Left lung (tissue), 10 donors: ENCODE results near the gene TLX3. TPM values are rescaled to one million over a fixed set of nuclear protein-coding genes. Genes with fewer than 3 reads are reported as not detected.

Experiments used
- ATAC-seq: fragments of 200-7000 bp; cut with Tn5 transposase; one replicate; pipeline ENCODE4 v1.9.1; 2020; ENCODE audit warnings: moderate library complexity
- DNase-seq, 4 donors: peaks; one replicate each; pipeline ENCODE4 v3.0.0-alpha.2; 2013 to 2020
- H3K27ac ChIP-seq, 2 donors: fragments of 200-600 bp; sonication (generic) in 1 of 2; one replicate each; pipeline versions ENCODE4 v1.5.0 to v1.8.0; 2020 to 2021
- H3K27me3 ChIP-seq, 2 donors: fragments of 200-600 bp; sonication (generic) in 1 of 2; one replicate each; pipeline versions ENCODE4 v1.5.0 to v1.8.0; 2020 to 2021
- H3K36me3 ChIP-seq, 2 donors: fragments of 200-600 bp; sonication (generic) in 1 of 2; one replicate each; pipeline versions ENCODE4 v1.5.0 to v1.8.0; 2020 to 2021
- H3K4me1 ChIP-seq, 2 donors: fragments of 200-600 bp; one replicate each; pipeline ENCODE4 v1.8.0; 2021
- H3K4me3 ChIP-seq, 2 donors: fragments of 200-600 bp; sonication (generic) in 1 of 2; one replicate each; pipeline versions ENCODE4 v1.5.0 to v1.8.0; 2020 to 2021; ENCODE audit warnings: mild to moderate bottlenecking in 1 of 2
- H3K9me3 ChIP-seq, 2 donors: fragments of 200-600 bp; sonication (generic) in 1 of 2; one replicate each; pipeline versions ENCODE4 v1.5.0 to v1.8.0; 2020 to 2021
- intact Hi-C, 2 donors: fragments of 100-400 bp; cut with DNase I; formaldehyde crosslinking; loops; one replicate each; pipeline versions ENCODE4 v1.11.2 to v1.14.2; 2022
- polyA plus RNA-seq, 6 donors: library from polyadenylated mRNA; unstranded; fragments of 120-200 nt; gene quantifications; one replicate each; pipeline ENCODE4 v1.2.1, GENCODE V29; 2013; ENCODE audit not compliant: insufficient read length in 6 of 6
- total RNA-seq, 2 donors: library from RNA; stranded (reverse); fragmentation: NEBNext Ultra II Directional; extraction: Animal tissue kit (Norgen Biotek cat#: 25700); gene quantifications; one replicate each; pipeline ENCODE4 v1.2.1, GENCODE V29; 2021
- TF ChIP-seq, protein P1 (sequence below), 2 donors: fragments of 200-600 bp; sonication (generic) in 1 of 2; IDR thresholded peaks; one replicate each; pipeline versions ENCODE4 v1.5.0 to v1.8.0; 2021; ENCODE audit warnings: antibody characterized with exemption in 2 of 2
- donor health status: DM: no; HTN: yes; CAD: no.
- donor health status: DM: no; HTN: no; CAD: no.

Gene TLX3
- total and polyA plus RNA-seq, 8 donors, result not detected

DNA sequence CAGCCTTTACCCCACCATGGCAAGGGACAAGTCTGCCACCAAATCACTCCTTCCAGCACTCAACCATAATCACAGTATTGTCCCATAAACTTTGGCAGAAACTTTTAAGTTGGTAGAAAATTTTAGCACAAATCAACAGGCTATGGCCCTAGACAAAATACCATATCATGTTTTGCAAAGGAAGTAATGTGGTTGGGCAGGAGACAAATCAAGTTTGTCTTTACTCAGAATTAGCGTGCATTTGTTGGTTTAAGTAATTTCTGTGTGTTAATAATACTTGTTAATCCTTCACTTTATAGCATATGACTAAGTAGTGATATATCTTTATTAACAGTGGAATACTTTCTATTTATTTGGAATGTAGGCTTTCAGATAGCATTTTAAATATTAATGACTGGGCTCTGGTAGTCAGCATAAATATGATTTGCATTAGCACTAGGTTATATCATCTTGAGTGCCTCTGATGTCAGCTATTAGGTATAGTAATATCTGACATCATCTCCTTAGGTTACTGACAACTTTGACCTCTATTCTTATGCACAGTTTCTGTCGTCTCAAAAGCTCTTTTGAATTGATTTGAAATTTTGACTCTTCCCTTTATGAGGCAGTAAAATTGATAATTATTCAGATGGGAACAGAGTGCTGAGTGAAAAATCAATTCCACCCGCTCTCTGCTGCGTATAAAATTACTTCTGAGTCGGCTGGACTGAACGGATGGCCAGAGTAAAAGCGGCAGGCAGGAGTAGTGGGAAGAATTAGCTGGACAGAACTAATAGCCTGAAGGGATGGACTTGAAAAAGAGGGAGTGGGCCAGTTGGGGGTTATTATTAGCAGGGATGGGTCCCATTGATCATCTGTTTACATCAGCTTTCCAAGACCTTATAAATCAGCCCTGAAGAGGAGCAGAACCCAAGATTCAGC is 40.1 kb upstream of the TLX3 start:
- Histone ChIP-seq H3K27ac (no peak overlapping the region), H3K9me3 (no peaks in the 10 kb centered on the region), H3K27me3 (no peaks in the 10 kb centered on the region), H3K4me1 (no peaks in the 10 kb centered on the region), H3K36me3 (no peaks in the 10 kb centered on the region), H3K4me3 (no peak overlapping the region)
- DNase-seq (no peak), ATAC-seq (no peak)
- TF ChIP-seq, protein P1, sequence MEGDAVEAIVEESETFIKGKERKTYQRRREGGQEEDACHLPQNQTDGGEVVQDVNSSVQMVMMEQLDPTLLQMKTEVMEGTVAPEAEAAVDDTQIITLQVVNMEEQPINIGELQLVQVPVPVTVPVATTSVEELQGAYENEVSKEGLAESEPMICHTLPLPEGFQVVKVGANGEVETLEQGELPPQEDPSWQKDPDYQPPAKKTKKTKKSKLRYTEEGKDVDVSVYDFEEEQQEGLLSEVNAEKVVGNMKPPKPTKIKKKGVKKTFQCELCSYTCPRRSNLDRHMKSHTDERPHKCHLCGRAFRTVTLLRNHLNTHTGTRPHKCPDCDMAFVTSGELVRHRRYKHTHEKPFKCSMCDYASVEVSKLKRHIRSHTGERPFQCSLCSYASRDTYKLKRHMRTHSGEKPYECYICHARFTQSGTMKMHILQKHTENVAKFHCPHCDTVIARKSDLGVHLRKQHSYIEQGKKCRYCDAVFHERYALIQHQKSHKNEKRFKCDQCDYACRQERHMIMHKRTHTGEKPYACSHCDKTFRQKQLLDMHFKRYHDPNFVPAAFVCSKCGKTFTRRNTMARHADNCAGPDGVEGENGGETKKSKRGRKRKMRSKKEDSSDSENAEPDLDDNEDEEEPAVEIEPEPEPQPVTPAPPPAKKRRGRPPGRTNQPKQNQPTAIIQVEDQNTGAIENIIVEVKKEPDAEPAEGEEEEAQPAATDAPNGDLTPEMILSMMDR (IDR thresholded peaks at IDR 0.05), result no peak
- intact Hi-C loops, result no loop called here

- TF ChIP-seq, protein P1 (IDR thresholded peaks at IDR 0.05), result no peak
- H3K4me1 ChIP-seq, result no peaks in the 10 kb centered on the region
- H3K27me3 ChIP-seq, result no peaks in the 10 kb centered on the region
- H3K4me3 ChIP-seq, result no peak overlapping the region
- H3K27ac ChIP-seq, result no peak overlapping the region
- intact Hi-C loops, result no loop called here
- no peak for ATAC-seq
- DNase-seq, result no peak
- H3K9me3 ChIP-seq, result no peaks in the 10 kb centered on the region
- H3K36me3 ChIP-seq, result no peaks in the 10 kb centered on the region
Observed at GRCh38 chr5:171269717-171270116, 39.3 kb upstream of the TLX3 start.

DNA sequence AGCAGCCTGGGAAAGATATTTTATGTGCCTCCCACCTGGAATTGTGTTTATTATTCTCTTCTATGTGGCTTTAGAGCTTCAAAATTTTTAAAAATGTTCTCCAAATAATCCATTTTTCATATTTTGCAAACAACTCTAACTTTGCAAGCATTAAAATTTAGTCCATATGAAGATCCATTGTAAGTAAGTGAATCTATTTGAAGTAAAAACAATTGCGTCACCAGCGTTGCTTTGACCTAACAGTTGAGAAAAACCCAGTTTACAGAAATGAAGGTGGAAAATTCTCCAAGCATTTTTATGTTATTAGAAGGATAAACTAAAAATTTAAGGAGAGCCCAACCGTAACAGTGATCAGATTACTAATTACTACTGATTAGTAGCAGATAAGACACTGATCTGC is 38.9 kb upstream of the TLX3 start:
- Histone ChIP-seq H3K27me3 (no peaks in the 10 kb centered on the region), H3K27ac (no peak overlapping the region), H3K4me1 (no peaks in the 10 kb centered on the region), H3K36me3 (no peaks in the 10 kb centered on the region), H3K4me3 (no peak overlapping the region), H3K9me3 (no peaks in the 10 kb centered on the region)
- intact Hi-C loops, result no loop called here
- no peak for DNase-seq
- TF ChIP-seq, protein P1 (IDR thresholded peaks at IDR 0.05), result no peak
- ATAC-seq, result no peak

DNA sequence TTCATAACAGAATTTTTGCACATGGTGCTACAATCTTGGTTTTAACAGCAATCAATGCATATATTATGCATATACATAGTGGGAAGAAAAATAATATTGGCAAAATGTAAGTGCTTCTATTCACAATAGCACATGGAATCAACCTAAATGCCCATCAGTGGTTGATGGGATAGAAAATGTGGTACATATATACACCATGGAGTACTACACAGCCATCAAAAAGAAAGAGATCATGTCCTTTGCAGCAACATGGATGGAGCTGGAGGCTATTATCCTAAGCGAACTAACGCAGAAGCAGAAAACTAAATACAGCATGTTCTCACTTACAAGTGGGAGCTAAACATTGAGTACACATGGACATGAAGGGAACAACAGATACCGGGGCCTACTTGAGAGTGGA is 37.2 kb upstream of the TLX3 start:
- intact Hi-C loops, result no loop called here
- no peaks in the 10 kb centered on the region for H3K4me1 ChIP-seq
- TF ChIP-seq, protein P1 (IDR thresholded peaks at IDR 0.05), result no peak

DNA sequence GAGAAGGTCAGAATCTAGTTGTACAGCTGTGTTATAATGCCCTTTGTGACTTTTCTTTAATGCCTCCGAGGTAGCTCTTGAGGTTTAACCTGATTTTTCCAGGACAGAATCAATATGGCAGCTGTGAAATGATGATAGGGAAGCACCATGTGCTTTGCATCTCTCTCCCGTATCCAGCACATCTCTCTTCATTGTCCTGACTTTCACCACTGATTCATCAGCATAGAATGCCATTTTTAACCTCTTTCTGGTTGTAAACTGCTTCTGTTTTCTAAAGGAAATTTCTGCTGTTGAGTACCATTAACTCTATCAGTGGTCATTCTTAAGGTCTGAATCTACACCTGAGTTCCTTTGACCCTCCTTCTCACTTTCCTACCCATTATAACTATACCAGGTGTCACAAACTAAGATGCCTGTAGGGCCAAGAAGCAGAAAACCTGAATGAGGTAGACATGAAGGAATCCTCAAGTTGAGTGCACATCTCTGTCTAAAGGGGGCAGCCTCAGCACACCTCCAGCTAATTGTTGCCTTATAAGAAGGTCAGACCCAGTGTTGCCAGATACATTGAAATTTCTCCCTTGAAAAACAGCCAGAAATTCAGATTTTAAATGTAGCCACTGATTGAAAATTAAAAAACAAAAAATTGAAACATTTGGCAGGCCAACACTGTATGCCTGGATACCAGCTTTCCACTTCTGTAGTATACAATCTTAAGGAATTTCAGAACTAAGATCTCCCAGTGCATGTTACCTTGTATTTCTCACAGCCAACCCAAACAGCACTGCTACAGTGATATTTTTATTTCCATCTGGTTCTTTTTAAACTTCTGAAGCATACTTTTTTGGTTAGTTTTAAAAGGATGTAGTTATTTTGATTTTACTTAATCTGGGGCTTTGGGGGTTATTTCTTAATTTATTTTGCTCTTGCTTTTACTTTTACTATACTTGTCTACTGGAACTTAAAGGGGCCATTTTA is 35.8 kb upstream of the TLX3 start:
- ATAC-seq (no peak), DNase-seq (peak in 1 of 4 donors; percentile 1)
- intact Hi-C loops, result no loop called here
- Histone ChIP-seq H3K9me3 (no peaks in the 10 kb centered on the region), H3K4me1 (no peaks in the 10 kb centered on the region), H3K4me3 (no peak overlapping the region), H3K27ac (no peak overlapping the region), H3K36me3 (no peaks in the 10 kb centered on the region), H3K27me3 (no peaks in the 10 kb centered on the region)
- TF ChIP-seq, protein P1 (IDR thresholded peaks at IDR 0.05), result no peak

More for the DNA sequence above, 37.2 kb upstream of the TLX3 start:
- no peaks in the 10 kb centered on the region for H3K27me3 ChIP-seq
- H3K4me3 ChIP-seq, result no peak overlapping the region
- DNase-seq (no peak), ATAC-seq (no peak)
- no peaks in the 10 kb centered on the region for H3K9me3 ChIP-seq
- H3K27ac ChIP-seq, result no peak overlapping the region
- H3K36me3 ChIP-seq, result no peaks in the 10 kb centered on the region
